ENCODE measurements around the gene BCL2L14. TPM values are rescaled to one million over a fixed set of nuclear protein-coding genes. Genes with fewer than 3 reads are reported as not detected.

Gene BCL2L14
- total RNA-seq, 1 experiment from 2014 or later: not detected

DNA sequence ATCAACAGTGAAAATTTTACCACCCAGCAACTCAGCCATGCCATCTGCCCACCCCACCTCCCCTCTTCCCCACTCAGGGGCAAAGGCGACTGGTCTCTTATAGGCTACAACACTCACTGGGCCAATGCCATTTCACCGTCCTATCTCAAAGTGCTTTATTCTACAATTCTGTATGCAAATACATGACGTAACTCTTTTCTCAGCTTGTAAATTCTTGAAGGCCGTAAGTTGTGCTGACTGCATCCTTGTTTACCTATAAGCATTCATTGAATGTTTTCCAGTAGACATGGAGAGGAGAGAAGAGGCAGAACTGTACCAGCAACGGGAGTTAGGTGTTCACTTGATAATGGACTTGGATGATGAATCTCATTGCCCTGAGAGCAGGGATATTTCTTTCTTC lies 15.6 kb downstream of the BCL2L14 start:
- Histone ChIP-seq H3K27me3 (no peaks in the 10 kb centered on the region), H3K36me3 (no peaks in the 10 kb centered on the region), H3K9me3 (replicated peaks) (no peaks in the 10 kb centered on the region), H3K4me3 (no peak overlapping the region), H3K4me1 (no peaks in the 10 kb centered on the region), H3K27ac (no peak overlapping the region)
- DNase-seq: no peak

DNA sequence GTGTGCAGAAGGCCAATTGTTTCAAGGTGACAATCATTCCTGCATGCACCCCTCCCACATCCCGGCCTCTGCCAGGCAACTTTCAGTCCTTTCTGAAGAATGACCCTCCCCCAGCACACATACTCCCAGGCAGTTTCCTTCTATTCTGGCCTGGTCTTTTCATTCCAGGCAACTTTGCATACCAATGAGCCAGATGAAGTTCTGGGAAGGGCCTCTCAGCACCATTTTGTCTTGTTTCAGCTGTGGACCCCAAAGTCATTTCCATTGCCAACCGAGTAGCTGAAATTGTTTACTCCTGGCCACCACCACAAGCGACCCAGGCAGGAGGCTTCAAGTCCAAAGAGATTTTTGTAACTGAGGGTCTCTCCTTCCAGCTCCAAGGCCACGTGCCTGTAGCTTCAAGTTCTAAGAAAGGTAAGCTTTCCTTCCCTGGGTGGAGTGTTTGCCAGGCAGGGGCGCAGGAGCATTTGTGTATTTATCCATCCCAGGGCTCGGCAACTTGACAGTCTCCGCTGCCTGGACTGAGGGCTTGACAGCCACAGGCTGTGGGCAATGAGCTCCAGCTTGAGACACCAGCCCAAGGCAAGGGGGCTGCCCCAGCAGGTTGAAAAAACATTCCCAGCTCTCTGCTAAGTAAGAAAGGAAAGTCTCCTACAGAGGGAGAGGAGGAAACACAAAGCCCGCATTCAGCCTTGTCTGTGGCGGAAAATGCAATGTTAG lies 16.4 kb downstream of the BCL2L14 start:
- Histone ChIP-seq H3K27ac (no peak overlapping the region), H3K9me3 (replicated peaks) (no peaks in the 10 kb centered on the region), H3K27me3 (no peaks in the 10 kb centered on the region), H3K36me3 (no peaks in the 10 kb centered on the region), H3K4me1 (no peaks in the 10 kb centered on the region; the same call in 1 of the 2 replicates), H3K4me3 (no peak overlapping the region)
- peak in 1 of 2 experiments; percentile 39 for DNase-seq

DNA sequence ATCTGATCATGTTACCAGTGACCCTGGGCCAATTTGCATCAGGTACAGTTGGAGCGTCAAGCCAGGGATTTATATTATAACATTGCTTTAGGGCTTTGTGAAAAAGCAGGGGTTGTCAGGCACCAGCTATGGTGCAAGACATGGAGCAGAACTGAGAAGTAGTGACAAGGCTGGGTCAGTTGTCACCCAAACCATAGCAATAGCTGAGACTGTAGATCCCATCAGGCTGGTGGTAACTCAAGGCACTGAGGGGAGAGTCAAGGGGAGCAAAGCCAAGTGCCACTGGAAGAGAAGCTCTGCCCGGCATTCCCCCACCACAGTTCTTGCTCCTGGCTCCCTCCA lies 16.9 kb downstream of the BCL2L14 start:
- Histone ChIP-seq H3K9me3 (replicated peaks) (no peaks in the 10 kb centered on the region), H3K27ac (no peak overlapping the region), H3K27me3 (no peaks in the 10 kb centered on the region), H3K4me1 (no peaks in the 10 kb centered on the region; the same call in 1 of the 2 replicates), H3K36me3 (no peaks in the 10 kb centered on the region), H3K4me3 (no peak overlapping the region)
- DNase-seq: no peak

DNA sequence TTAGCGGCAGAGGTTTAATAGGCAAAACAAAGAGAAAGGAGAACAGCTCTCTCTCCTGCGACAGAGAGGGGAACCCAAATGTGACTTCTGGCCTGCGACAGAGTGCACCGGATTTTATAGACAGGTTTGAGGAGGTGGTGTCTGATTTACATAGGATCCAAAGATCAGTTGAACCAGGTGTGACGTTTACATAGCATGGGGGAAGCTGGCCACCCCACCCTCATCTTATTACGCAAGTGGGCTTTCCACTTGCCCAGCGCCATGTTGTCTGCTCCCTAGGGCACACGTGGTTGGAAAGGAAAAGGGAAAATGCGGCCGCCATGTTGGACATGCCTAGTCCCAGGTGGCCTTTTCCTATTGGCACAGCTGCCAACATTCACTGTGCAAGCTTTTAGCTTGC lies 17.4 kb downstream of the BCL2L14 start:
- Histone ChIP-seq H3K27me3 (no peaks in the 10 kb centered on the region), H3K36me3 (no peaks in the 10 kb centered on the region), H3K27ac (no peak overlapping the region), H3K9me3 (replicated peaks) (no peaks in the 10 kb centered on the region), H3K4me1 (no peaks in the 10 kb centered on the region; the same call in 1 of the 2 replicates), H3K4me3 (no peak overlapping the region)
- no peak for DNase-seq

DNA sequence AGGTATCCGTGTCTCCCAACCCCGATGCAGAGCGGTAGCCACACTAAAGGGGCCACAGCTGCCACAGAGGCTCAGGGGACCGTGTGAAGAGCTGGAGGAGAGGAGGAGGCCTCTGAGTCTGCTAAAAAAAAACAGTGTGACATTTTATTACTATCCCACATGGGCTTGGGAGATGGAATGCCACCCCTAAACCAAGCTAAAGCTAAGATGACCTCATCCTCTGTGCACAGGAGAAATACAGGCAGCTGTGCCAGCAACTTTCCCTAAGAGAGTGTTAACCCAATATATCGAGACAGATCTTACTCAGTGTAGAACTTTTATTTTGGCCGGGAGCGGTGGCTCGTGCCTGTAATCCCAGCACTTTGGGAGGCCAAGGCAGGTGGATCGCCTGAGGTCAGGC lies 18.0 kb downstream of the BCL2L14 start:
- Histone ChIP-seq H3K27ac (no peak overlapping the region), H3K9me3 (replicated peaks) (no peaks in the 10 kb centered on the region), H3K4me1 (no peaks in the 10 kb centered on the region; the same call in 1 of the 2 replicates), H3K36me3 (no peaks in the 10 kb centered on the region), H3K4me3 (no peak overlapping the region), H3K27me3 (no peaks in the 10 kb centered on the region)
- DNase-seq: peak; percentile 28 to 56

DNA sequence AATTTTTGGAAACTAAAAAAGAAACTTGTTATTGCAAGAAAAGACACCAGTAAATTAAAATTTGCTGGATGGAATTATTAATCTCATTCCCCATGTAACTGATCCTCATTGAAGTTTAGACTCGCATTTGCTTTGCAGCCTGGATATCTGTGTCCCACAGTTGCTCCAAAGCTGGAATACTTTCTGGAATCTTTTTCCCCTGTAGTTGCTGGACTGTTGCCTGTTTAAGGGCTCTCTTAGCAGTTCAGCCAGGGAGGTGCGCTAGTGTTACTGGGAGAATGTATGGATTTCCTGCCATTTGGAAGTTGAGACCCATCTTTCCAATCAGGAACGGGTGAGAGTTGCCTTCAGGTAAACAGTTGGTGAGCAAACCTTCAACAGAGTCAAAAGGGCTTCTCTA lies 20.3 kb downstream of the BCL2L14 start:
- Histone ChIP-seq H3K36me3 (no peaks in the 10 kb centered on the region), H3K4me1 (no peaks in the 10 kb centered on the region; the same call in 1 of the 2 replicates), H3K27me3 (no peaks in the 10 kb centered on the region), H3K4me3 (no peak overlapping the region), H3K27ac (no peak overlapping the region), H3K9me3 (replicated peaks) (no peaks in the 10 kb centered on the region)
- no peak for DNase-seq

DNA sequence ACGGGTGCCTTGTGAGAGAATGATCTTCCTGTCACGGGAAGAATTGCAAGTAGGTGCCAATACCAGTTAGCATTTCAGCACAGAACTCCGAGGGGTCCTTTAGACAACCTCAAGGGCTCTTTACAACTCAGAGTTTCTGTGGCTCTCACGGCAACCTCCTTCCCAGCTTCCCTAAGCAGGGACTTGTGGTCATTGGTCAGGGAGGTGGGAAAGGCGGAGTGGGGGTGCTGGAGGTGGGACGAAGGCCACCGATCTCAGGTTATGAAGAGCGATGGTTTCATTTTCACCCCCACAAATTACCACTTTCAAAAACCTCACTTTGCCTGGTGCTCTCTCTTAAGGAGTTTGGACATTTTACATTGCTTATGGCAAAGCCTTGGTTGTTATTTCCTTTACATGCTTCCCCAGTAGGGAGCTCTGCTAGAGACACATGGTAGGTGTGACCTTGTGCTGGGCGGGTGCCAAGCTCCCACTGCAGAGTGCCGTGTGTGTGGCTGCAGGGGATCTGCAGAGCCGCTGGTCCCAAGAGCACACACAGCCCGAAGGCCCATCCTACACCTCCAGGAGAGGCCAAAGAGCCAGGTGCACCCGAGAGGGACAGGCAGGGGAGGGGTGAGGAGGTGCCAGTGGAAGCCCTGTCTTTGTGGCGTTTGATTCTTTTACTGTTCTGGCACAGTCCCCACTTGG lies 21.4 kb downstream of the BCL2L14 start:
- Histone ChIP-seq H3K4me3 (no peak overlapping the region), H3K4me1 (no peaks in the 10 kb centered on the region; the same call in 1 of the 2 replicates), H3K36me3 (no peaks in the 10 kb centered on the region), H3K9me3 (replicated peaks) (no peaks in the 10 kb centered on the region), H3K27me3 (no peaks in the 10 kb centered on the region), H3K27ac (no peak overlapping the region)
- DNase-seq: peak in 1 of 2 experiments; percentile 34

DNA sequence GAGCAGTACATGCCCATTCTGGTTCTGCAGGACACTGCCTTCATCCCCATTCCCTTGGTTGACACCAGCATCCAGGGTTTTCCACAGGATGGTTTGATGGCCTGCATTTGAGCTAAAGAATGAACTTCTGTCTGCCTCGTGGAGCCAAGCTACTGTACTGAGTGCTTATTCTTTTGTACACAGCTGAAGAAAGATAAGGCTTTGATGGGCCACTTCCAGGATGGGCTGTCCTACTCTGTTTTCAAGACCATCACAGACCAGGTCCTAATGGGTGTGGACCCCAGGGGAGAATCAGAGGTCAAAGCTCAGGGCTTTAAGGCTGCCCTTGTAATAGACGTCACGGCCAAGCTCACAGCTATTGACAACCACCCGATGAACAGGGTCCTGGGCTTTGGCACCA lies 23.7 kb downstream of the BCL2L14 start:
- H3K27ac ChIP-seq: no peak overlapping the region

DNA sequence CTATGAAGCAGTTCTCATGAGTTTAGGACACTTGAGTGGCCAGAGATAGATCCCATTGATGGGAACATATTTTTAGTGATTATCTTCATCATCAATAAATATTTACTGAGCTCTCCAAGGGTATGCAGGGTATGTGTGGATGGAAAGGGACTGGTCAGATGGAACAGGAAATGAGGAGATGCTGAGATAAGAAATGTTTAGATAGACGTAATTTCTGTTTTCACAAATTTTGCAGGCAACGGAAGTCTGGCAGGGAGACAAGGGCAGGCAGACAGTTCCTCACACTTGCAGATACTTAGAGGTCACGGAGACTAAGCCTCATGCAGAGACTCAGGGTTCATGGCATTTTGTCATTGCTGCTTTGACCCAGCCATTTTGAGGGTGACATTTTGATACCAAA lies 24.3 kb downstream of the BCL2L14 start:
- Histone ChIP-seq H3K27me3 (no peaks in the 10 kb centered on the region), H3K4me1 (no peaks in the 10 kb centered on the region; the same call in 1 of the 2 replicates), H3K9me3 (replicated peaks) (no peaks in the 10 kb centered on the region), H3K4me3 (no peak overlapping the region), H3K36me3 (no peaks in the 10 kb centered on the region), H3K27ac (no peak overlapping the region)
- no peak for DNase-seq

More for the DNA sequence above, 23.7 kb downstream of the BCL2L14 start:
- Histone ChIP-seq H3K9me3 (replicated peaks) (no peaks in the 10 kb centered on the region), H3K4me3 (no peak overlapping the region), H3K36me3 (no peaks in the 10 kb centered on the region), H3K27me3 (no peaks in the 10 kb centered on the region), H3K4me1 (no peaks in the 10 kb centered on the region; the same call in 1 of the 2 replicates)
- DNase-seq: no peak

DNA sequence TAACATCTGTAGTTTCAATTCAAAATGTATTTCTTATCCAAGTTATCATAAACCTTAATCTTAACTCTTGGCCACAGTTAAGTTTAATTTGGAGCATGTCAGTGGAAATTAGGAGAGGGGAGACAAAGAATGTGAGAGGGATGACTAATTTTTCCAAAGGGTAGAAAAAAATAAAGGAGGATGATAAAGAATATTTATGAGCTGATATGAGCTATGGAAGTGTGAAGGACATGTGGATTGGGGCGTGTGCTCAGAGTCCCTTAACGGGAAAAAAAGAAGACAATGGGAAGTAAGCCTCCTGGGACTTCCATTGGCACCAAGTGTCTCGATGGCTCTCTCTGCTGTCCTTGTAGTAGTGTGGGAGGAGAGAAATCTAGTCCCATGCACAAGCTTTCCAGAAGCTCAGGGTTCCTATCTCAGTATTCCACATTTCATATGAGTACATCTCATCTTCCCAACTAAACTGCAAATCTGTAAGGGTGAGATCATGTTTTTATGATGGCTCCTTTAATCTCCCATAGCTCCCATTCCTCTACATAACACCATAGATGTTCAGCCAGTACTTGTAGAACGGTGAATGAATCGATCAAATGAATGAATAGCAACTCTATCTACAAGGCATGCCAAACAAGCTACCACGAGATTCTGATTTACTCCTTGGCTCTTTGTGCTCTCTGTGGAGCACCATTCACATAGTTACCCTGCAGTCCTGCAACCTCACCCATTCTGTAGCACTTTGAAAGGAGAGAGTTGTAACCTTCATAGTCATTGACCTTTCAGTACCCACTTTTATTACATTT lies 27.4 kb downstream of the BCL2L14 start:
- H3K36me3 ChIP-seq: no peaks in the 10 kb centered on the region
- no peaks in the 10 kb centered on the region for H3K4me1 ChIP-seq
- H3K27ac ChIP-seq: no peak overlapping the region
- H3K27me3 ChIP-seq: no peaks in the 10 kb centered on the region
- no peak overlapping the region for H3K4me3 ChIP-seq
- no peak for DNase-seq
- H3K9me3 ChIP-seq (replicated peaks): no peaks in the 10 kb centered on the region

DNA sequence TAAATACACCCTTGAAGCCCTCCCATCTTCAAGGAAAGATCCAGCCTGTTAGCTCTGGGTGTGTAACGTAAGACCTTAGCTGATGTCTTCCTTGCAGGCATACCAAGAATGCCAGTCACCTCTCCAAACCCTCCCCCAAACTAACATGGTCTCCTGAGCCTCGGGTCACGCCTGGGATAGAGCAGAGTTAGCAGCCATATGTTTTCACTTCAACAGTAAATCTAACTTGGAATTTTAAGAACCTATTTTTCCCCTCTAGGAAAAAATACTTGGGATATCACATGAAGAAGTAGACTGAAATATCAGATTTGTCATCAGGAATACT lies 27.9 kb downstream of the BCL2L14 start:
- Histone ChIP-seq H3K27ac (no peak overlapping the region), H3K36me3 (no peaks in the 10 kb centered on the region), H3K4me1 (no peaks in the 10 kb centered on the region), H3K4me3 (no peak overlapping the region), H3K9me3 (replicated peaks) (no peaks in the 10 kb centered on the region), H3K27me3 (no peaks in the 10 kb centered on the region)
- no peak for DNase-seq

DNA sequence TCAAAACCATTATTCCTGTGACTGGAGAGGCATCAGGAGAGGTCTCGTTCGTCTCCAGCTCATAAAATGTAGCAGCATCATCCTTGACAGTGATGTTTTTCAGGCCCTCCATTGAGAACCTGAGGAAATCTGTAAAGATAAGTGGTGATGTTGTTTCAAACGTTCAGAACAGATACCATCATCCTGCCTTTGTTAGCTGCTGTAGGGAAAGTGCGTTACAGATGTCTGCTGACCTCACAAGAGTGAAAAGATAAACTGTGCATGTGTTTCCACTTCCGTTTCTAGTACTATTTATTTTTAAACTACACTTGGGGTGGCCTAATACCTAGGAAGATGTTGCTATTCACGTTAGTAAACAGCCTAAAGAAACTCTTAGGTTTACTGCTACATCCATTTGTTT lies 28.4 kb downstream of the BCL2L14 start:
- no peak overlapping the region for H3K4me3 ChIP-seq
- H3K4me1 ChIP-seq: no peaks in the 10 kb centered on the region
- H3K27ac ChIP-seq: no peak overlapping the region
- H3K27me3 ChIP-seq: no peaks in the 10 kb centered on the region
- DNase-seq: no peak
- no peaks in the 10 kb centered on the region for H3K9me3 ChIP-seq (replicated peaks)
- no peaks in the 10 kb centered on the region for H3K36me3 ChIP-seq

DNA sequence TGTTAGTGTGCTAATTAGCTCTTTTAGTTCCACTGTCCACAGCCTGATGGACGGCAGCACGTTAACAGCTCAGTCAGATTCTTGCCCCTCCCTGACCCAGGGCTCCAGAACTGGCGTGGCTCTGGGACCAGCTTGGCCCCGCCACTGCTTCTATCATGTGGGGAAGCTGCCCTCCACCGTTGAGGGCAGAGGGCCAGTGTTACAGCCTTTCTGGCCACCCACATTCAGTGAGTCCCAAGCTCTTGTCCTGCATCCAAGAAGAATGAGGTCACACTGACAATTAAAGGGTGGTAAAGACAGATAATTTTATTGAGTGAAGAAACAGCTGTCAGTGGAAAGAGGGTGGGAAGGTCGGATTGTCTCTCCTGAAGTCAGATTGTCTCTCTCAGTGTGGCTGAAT lies 36.9 kb downstream of the BCL2L14 start:
- peak; percentile 10 to 30 for DNase-seq
- H3K27me3 ChIP-seq: no peaks in the 10 kb centered on the region
- no peak overlapping the region for H3K4me3 ChIP-seq
- no peaks in the 10 kb centered on the region for H3K36me3 ChIP-seq
- peaks cover 6% of the 10 kb centered on the region; the same call in 1 of the 2 replicates for H3K9me3 ChIP-seq (replicated peaks)
- no peaks in the 10 kb centered on the region; the same call in 1 of the 2 replicates for H3K4me1 ChIP-seq
- no peak overlapping the region for H3K27ac ChIP-seq

DNA sequence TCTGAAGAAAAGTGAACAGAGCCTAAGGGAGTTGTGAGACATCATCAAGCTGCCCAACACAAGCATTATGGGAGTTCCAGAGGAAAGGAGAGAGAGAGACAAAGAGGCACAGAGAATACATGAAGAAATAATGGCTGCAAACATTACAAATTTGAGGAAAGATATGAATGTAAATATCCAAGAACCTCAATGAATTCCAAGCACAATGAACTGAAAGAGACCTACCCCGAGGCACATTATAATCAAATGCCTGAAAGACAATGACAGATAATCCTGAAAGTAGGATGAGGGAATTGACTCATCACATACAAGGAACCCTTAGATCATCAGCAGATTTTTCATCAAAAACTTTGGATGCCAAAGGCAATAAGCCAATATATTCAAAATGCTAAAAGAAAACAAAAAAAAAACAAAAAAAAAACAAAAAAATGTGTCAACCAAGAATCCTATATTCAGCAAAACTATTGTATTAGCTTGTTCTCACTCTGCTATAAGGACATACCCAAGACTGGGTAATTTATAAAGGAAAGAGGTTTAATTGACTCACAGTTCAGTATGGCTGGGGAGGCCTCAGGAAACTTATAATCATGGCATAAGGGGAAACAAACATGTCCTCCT lies 37.8 kb downstream of the BCL2L14 start:
- Histone ChIP-seq H3K36me3 (no peaks in the 10 kb centered on the region), H3K27ac (no peak overlapping the region), H3K4me3 (no peak overlapping the region), H3K9me3 (replicated peaks) (peaks cover 6% of the 10 kb centered on the region; the same call in 1 of the 2 replicates), H3K4me1 (no peaks in the 10 kb centered on the region; the same call in 1 of the 2 replicates), H3K27me3 (no peaks in the 10 kb centered on the region)
- no peak for DNase-seq
